ENCODE results near the gene USP15. TPM values are rescaled to one million over a fixed set of nuclear protein-coding genes. Genes with fewer than 3 reads are reported as not detected.

Gene USP15
- total and polyA plus RNA-seq, 12 donors, result 26.7 to 76.0 (median 61.9) TPM

GRCh38 chr12:62270872-62271271, 10.7 kb downstream of the USP15 start:
- no peaks in the 10 kb centered on the region for H3K36me3 ChIP-seq
- peaks cover 7 to 100% (median 92%) of the 10 kb centered on the region in 9 donors for H3K4me1 ChIP-seq
- no peak for TF ChIP-seq CTCF (IDR thresholded peaks at IDR 0.05)
- H3K27ac ChIP-seq, result no peak overlapping the region
- DNase-seq (no peak), ATAC-seq (peak in 1 of 8 donors; percentile 30)
- intact Hi-C loops (cut with DNase I), result loop anchor here in 2 of 10 donors (5.0 to 10.0 kb wide), 2 partner anchors 94 to 101 kb away; no protein-coding TSS in a partner anchor
- 40 to 49% methylated on average over 4 of the region's 4 CpGs for WGBS, 2 donors
- H3K27me3 ChIP-seq, result no peaks in the 10 kb centered on the region
- no peaks in the 10 kb centered on the region for H3K9me3 ChIP-seq
- no peak overlapping the region for H3K4me3 ChIP-seq

- ATAC-seq, result no peak
- Histone ChIP-seq H3K4me1 (peaks cover 0 to 96% (median 89%) of the 10 kb centered on the region in 9 donors), H3K27ac (no peak overlapping the region), H3K4me3 (no peak overlapping the region), H3K27me3 (no peaks in the 10 kb centered on the region), H3K36me3 (no peaks in the 10 kb centered on the region), H3K9me3 (no peaks in the 10 kb centered on the region)
- 66 to 69% methylated on average over 3 of the region's 3 CpGs for WGBS, 2 donors
- intact Hi-C loops (cut with DNase I), result loop anchor here in 2 of 10 donors (5.0 to 10.0 kb wide), 2 partner anchors 92 to 99 kb away; no protein-coding TSS in a partner anchor
- no peak for DNase-seq
- TF ChIP-seq CTCF (IDR thresholded peaks at IDR 0.05), result no peak
Measured at GRCh38 chr12:62272936-62273552, 12.8 kb downstream of the USP15 start.

- peaks cover 0 to 92% (median 81%) of the 10 kb centered on the region in 9 donors for H3K4me1 ChIP-seq
- H3K27ac ChIP-seq, result peak overlapping the region in 1 of 10 donors; percentile 30
- H3K36me3 ChIP-seq, result peaks cover 0 to 4% (median 0%) of the 10 kb centered on the region in 9 donors
- no peak overlapping the region for H3K4me3 ChIP-seq
- WGBS, 2 donors, result 51% methylated on average over 5 of the region's 5 CpGs
- intact Hi-C loops (cut with DNase I), result loop anchor here in 2 of 10 donors (5.0 to 10.0 kb wide), 2 partner anchors 91 to 98 kb away; no protein-coding TSS in a partner anchor
- H3K27me3 ChIP-seq, result no peaks in the 10 kb centered on the region
- H3K9me3 ChIP-seq, result no peaks in the 10 kb centered on the region
- DNase-seq (no peak), ATAC-seq (peak in 2 of 8 donors; percentile 42 to 73)
- no peak for TF ChIP-seq CTCF (IDR thresholded peaks at IDR 0.05)
Measured at GRCh38 chr12:62273724-62274380, 13.6 kb downstream of the USP15 start.

GRCh38 chr12:62278022-62278421, 17.8 kb downstream of the USP15 start:
- Histone ChIP-seq H3K36me3 (peaks cover 0 to 4% (median 0%) of the 10 kb centered on the region in 9 donors), H3K27me3 (no peaks in the 10 kb centered on the region), H3K4me1 (peaks cover 0 to 75% (median 55%) of the 10 kb centered on the region in 9 donors), H3K4me3 (no peak overlapping the region), H3K27ac (no peak overlapping the region), H3K9me3 (no peaks in the 10 kb centered on the region)
- 95 to 99% methylated on average over 2 of the region's 2 CpGs for WGBS, 2 donors
- no peak for TF ChIP-seq CTCF (IDR thresholded peaks at IDR 0.05)
- DNase-seq (no peak), ATAC-seq (no peak)
- intact Hi-C loops (cut with DNase I), result loop anchor here in 1 of 10 donors (10.0 kb wide), 1 partner anchor 87 kb away; no protein-coding TSS in a partner anchor
